HG03565 (cell line): ENCODE results near the gene PERM1.
"Not testable (repeated sequence)": the region's sequence is repeated elsewhere in the genome, so short reads cannot be mapped to it uniquely, and the experiment has no call there.

Experiments used
- ATAC-seq: cut with Tn5 transposase; IDR thresholded peaks from one replicate; pipeline ENCODE4 v1.9.1; 2021; ENCODE audit warnings: mild to moderate bottlenecking, moderate library complexity; ENCODE audit not compliant: unreplicated experiment

PERM1 gene

GRCh38 chr1:950881-951280 is 31.0 kb downstream of the PERM1 start:
- ATAC-seq, result no peak

DNA sequence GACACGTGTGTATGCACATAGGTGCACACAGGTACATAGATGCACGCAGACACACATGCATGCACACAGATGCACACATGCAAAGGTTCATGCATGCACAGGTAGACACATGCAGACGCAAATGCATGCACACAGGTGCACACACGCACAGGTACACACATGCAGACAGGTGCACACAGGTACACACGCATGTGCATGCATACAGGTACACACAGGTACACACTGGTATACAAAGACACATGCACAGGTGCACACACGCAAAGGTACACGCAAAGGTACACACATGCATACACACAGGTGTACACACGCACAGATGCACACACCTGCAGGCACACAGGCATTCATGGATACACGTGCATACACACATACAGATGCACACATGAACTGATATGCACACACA is 31.6 kb downstream of the PERM1 start:
- no peak for ATAC-seq

- no peak for ATAC-seq
Measured at GRCh38 chr1:947958-948357, 33.9 kb downstream of the PERM1 start.

GRCh38 chr1:946811-947210 is 35.1 kb downstream of the PERM1 start:
- not testable (repeated sequence) for ATAC-seq

DNA sequence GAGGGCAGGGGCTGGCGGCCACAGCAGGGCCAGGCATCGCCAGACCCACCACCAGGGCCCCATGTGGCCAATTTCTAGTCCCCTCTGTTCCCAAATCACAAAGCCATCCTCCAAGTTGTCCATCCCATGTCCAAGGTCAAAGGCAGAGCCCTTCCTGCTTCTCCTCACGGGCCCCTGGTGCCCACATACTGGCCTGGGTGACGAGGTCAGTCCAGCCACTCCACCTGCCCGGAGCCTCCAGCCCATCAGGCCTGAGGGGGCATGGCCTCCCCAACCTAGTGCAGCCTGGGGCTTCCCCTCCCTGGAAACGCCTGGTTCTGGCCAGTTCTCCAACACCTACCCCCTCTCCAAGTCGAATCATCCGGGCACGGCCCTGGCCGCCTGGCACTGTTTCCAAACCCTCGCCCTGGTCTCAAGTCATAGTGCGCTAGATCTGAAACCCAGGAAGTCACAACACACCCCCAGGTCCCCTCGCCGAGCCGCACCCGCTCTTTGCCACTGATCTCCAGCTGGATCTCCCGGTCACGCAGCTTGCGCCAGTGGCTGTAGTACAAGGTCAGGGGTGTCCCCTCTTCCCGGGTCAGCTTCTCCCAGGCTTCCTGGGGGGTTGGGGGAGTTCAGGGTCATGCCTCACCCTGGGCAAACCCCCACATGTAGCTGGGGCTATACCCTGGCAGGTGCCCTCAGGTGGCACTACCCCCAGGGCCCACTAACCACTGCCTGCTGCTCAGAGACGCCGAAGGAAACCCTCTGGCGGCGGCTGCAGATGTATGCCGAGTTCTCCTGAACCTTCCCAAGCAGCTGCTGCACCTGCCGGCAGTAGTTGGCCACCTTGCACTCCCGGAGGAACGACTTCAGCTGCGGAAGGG is 36.0 kb downstream of the PERM1 start:
- no peak for ATAC-seq

- no peak for ATAC-seq
Measured at GRCh38 chr1:944341-945325, 37.3 kb downstream of the PERM1 start.

GRCh38 chr1:943545-944340 is 38.1 kb downstream of the PERM1 start:
- ATAC-seq, result no peak

- ATAC-seq, result no peak
Measured at GRCh38 chr1:942864-943533, 38.9 kb downstream of the PERM1 start.

DNA sequence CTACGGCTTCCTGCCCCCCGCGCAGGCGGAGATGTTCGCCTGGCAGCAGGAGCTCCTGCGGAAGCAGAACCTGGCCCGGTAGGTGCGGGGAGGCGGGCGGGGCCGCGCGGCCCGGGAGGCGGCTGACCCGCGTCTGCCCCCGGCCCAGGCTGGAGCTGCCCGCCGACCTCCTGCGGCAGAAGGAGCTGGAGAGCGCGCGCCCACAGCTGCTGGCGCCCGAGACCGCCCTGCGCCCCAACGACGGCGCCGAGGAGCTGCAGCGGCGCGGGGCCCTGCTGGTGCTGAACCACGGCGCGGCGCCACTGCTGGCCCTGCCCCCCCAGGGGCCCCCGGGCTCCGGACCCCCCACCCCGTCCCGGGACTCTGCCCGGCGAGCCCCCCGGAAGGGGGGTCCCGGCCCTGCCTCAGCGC is 39.5 kb downstream of the PERM1 start:
- no peak for ATAC-seq

- no peak for ATAC-seq
Measured at GRCh38 chr1:941588-942383, 40.1 kb downstream of the PERM1 start.

GRCh38 chr1:941015-941587 is 40.8 kb downstream of the PERM1 start:
- ATAC-seq, result no peak

DNA sequence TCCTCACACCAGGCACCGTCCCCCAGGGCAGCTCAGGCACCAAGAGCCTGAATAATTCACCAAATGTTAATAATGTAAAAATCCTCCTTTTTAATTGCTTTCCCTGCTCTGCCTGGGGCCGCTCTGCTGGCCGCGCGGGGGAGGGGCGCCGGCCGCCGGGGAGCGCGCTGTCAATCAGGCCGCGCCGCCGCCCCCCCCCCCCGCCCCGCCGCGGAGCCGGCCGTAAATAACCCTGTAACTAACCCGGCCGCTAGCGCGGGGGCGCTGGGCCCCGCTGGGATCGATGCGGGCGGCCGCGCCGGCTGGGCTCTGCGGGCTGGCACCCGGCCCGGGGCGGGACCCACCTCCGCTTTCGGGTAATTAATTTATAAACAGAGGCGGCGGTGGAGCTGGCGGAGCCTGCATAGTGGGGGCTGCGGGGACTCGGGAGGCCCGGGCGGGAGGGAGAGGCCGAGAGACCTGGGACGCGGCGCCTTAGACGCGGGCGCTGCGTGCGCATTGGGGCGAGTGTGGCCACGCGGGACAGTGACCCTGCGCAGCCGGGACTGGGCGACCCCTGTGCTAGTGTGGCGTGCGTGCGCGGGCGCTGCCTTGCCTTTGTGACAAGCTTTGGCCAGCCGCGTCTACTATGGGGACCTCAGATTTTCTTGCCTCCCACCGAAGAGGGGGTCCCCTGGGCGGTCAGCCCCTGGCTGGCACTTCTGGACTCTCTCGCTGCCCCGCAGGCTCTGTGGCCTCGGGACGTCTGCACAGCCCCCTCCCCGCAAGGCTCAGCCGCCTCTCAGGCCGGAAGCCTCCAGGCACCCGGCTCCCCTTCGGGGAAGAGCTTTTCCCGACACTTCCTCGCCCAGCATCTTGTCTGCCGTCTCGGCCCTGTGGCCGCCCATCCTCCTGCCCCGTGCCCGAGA is 41.5 kb downstream of the PERM1 start:
- no peak for ATAC-seq

DNA sequence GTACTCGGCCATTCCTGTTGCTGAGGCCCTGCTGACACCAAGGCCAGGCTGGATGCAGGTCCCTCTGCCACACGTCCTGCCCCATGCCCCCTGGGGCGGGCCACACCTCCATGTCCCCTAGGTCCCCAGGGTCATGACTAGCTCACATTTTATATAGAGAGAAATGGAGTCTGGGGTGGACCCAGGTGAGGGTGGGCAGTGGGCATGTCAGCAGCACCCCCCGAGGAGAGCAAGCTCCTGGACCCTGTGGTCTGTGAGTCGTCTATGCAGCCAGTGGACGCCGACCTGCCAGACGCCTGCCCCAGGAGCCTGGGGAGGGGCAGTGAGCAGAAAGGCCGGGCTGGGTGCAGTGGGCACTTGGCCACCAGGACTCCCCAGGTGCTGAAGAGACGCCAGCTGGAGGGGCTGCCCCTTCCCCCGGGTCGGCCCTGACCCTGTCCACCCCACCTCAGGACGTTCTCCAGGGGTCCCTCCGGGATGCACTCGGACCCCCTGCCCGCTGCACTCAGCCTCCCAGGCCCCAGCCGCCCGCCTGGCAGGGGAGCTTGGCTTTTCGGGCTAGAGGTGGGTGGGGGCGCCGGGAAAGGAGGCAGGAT is 42.3 kb downstream of the PERM1 start:
- ATAC-seq, result no peak

- no peak for ATAC-seq
Measured at GRCh38 chr1:938711-939489, 43.0 kb downstream of the PERM1 start.

GRCh38 chr1:938088-938683 is 43.7 kb downstream of the PERM1 start:
- ATAC-seq, result no peak

DNA sequence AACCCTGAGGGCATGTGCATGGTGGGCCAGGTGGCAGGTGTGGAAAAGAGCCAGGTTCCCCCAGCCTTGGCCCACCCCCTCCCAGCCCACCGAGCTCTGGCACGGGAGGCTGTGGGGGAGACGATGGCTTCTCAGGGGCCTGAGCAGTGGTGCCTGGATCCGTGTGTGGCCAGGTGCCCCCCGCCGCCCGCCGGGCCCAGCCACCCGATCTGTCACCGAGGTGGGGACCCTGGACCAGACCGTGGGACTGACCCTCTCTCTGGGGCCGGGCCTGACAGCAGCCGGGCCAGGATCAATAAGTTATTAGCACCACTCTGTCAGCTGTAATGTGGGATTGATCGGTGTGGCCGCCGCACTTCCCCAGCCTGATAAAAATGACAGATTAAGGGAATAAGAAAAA is 44.4 kb downstream of the PERM1 start:
- no peak for ATAC-seq
